ENCODE measurements around the gene REM2.

The REM2 gene

GRCh38 chr14:22883173-22883976, at the start of gene REM2:
Gene REM2 (plus strand): TSS chr14:22883222. CDS start chr14:22883288, 66 bp downstream.
- H3K4me3 ChIP-seq (ENCODE audit: low read depth, low read length): no peak within 1 kb of the TSS

GRCh38 chr14:22835505-22835904, 47.5 kb upstream of the REM2 start:
- H3K4me3 ChIP-seq (ENCODE audit: low read depth, low read length): no peak overlapping the region
- no peak for DNase-seq (ENCODE audit: low read depth)

More at GRCh38 chr14:22883173-22883976, at the start of gene REM2:
- no peak for DNase-seq (ENCODE audit: low read depth)

- H3K4me3 ChIP-seq (ENCODE audit: low read depth, low read length): peak within 1 kb of the TSS; percentile 92
- DNase-seq (ENCODE audit: low read depth): peak; percentile 73
Measured at GRCh38 chr14:22836301-22837113, 46.5 kb upstream of the REM2 start, which contains the start of gene MMP14. Gene MMP14 (plus strand): TSS chr14:22836585. CDS start chr14:22836818, 233 bp downstream.

- H3K4me3 ChIP-seq (ENCODE audit: low read depth, low read length): peak overlapping the region; percentile 92
- no peak for DNase-seq (ENCODE audit: low read depth)
Measured at GRCh38 chr14:22837114-22837749, 45.8 kb upstream of the REM2 start.

- peak overlapping the region; percentile 92 for H3K4me3 ChIP-seq (ENCODE audit: low read depth, low read length)
- no peak for DNase-seq (ENCODE audit: low read depth)
Measured at GRCh38 chr14:22837750-22838538, 45.1 kb upstream of the REM2 start.

- H3K4me3 ChIP-seq (ENCODE audit: low read depth, low read length): peak overlapping the region; percentile 92
- no peak for DNase-seq (ENCODE audit: low read depth)
Measured at GRCh38 chr14:22838631-22839041, 44.4 kb upstream of the REM2 start.

GRCh38 chr14:22839159-22839779, 43.8 kb upstream of the REM2 start:
- peak overlapping the region; percentile 92 for H3K4me3 ChIP-seq (ENCODE audit: low read depth, low read length)
- DNase-seq (ENCODE audit: low read depth): no peak

GRCh38 chr14:22841311-22841710, 41.7 kb upstream of the REM2 start:
- no peak for DNase-seq (ENCODE audit: low read depth)
- H3K4me3 ChIP-seq (ENCODE audit: low read depth, low read length): no peak overlapping the region

GRCh38 chr14:22841769-22842168, 41.3 kb upstream of the REM2 start:
- no peak overlapping the region for H3K4me3 ChIP-seq (ENCODE audit: low read depth, low read length)
- DNase-seq (ENCODE audit: low read depth): no peak

GRCh38 chr14:22842211-22843122, 40.6 kb upstream of the REM2 start:
- H3K4me3 ChIP-seq (ENCODE audit: low read depth, low read length): no peak overlapping the region
- DNase-seq (ENCODE audit: low read depth): no peak

- H3K4me3 ChIP-seq (ENCODE audit: low read depth, low read length): no peak overlapping the region
- DNase-seq (ENCODE audit: low read depth): no peak
Measured at GRCh38 chr14:22843123-22843925, 39.7 kb upstream of the REM2 start.

GRCh38 chr14:22844221-22845102, 38.6 kb upstream of the REM2 start:
- no peak overlapping the region for H3K4me3 ChIP-seq (ENCODE audit: low read depth, low read length)
- DNase-seq (ENCODE audit: low read depth): no peak

GRCh38 chr14:22845103-22845394, 38.0 kb upstream of the REM2 start:
- DNase-seq (ENCODE audit: low read depth): no peak
- no peak overlapping the region for H3K4me3 ChIP-seq (ENCODE audit: low read depth, low read length)

- no peak overlapping the region for H3K4me3 ChIP-seq (ENCODE audit: low read depth, low read length)
Measured at GRCh38 chr14:22845821-22846625, 37.0 kb upstream of the REM2 start.

GRCh38 chr14:22846811-22847307, 36.2 kb upstream of the REM2 start:
- no peak overlapping the region for H3K4me3 ChIP-seq (ENCODE audit: low read depth, low read length)
- no peak for DNase-seq (ENCODE audit: low read depth)

More at GRCh38 chr14:22845821-22846625, 37.0 kb upstream of the REM2 start:
- DNase-seq (ENCODE audit: low read depth): no peak

Measured in skeletal muscle cell (primary cell).